ENCODE measurements around the gene JPH3.

DNA sequence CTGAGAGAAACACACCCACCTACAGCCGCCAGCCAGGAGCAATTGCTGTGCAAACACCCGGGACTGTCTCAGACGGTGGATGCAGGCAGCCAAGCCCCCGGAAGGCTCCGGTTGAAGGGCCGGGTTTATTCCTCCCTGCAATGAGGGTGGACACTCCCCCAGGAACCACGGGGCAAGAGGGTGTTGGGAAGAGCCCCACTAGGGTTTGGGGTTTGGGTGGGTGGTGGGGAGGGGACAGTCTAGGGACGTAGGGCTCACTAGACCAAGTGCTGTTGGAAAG lies 19.2 kb downstream of the JPH3 start:
- TF ChIP-seq SP1 (IDR thresholded peaks at IDR 0.05) (no peak), BHLHE40 (IDR thresholded peaks at IDR 0.05; ENCODE audit: borderline replicate concordance) (no peak), FOXM1 (IDR thresholded peaks at IDR 0.05; ENCODE audit: borderline replicate concordance) (no peak), NFRKB (IDR thresholded peaks at IDR 0.05) (no peak), ARNT (IDR thresholded peaks at IDR 0.05) (no peak), SUZ12 (IDR thresholded peaks at IDR 0.05) (no peak), ELF4 (IDR thresholded peaks at IDR 0.05) (no peak), FOXA1 (IDR thresholded peaks at IDR 0.05) (no peak), TARDBP (IDR thresholded peaks at IDR 0.05) (no peak), HDGF (IDR thresholded peaks at IDR 0.05; ENCODE audit: borderline replicate concordance) (no peak), LEF1 (IDR thresholded peaks at IDR 0.05; ENCODE audit: borderline replicate concordance) (no peak)
- TF ChIP-seq, protein P1, sequence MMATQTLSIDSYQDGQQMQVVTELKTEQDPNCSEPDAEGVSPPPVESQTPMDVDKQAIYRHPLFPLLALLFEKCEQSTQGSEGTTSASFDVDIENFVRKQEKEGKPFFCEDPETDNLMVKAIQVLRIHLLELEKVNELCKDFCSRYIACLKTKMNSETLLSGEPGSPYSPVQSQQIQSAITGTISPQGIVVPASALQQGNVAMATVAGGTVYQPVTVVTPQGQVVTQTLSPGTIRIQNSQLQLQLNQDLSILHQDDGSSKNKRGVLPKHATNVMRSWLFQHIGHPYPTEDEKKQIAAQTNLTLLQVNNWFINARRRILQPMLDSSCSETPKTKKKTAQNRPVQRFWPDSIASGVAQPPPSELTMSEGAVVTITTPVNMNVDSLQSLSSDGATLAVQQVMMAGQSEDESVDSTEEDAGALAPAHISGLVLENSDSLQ (IDR thresholded peaks at IDR 0.05) = no peak

Measured in HEK293T (cell line).